ENCODE data around the gene POU3F2.

Gene POU3F2

GRCh38 chr6:98834060-98835031, at the start of gene POU3F2:
Gene POU3F2 (plus strand): TSS chr6:98834574. CDS start chr6:98834874, 300 bp downstream.
- DNase-seq (ENCODE audit: low spot score), result peak; percentile 93
- TF ChIP-seq, protein P1, sequence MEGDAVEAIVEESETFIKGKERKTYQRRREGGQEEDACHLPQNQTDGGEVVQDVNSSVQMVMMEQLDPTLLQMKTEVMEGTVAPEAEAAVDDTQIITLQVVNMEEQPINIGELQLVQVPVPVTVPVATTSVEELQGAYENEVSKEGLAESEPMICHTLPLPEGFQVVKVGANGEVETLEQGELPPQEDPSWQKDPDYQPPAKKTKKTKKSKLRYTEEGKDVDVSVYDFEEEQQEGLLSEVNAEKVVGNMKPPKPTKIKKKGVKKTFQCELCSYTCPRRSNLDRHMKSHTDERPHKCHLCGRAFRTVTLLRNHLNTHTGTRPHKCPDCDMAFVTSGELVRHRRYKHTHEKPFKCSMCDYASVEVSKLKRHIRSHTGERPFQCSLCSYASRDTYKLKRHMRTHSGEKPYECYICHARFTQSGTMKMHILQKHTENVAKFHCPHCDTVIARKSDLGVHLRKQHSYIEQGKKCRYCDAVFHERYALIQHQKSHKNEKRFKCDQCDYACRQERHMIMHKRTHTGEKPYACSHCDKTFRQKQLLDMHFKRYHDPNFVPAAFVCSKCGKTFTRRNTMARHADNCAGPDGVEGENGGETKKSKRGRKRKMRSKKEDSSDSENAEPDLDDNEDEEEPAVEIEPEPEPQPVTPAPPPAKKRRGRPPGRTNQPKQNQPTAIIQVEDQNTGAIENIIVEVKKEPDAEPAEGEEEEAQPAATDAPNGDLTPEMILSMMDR (IDR thresholded peaks at IDR 0.05; ENCODE audit: extremely low read depth, missing control alignments), result no peak

DNA sequence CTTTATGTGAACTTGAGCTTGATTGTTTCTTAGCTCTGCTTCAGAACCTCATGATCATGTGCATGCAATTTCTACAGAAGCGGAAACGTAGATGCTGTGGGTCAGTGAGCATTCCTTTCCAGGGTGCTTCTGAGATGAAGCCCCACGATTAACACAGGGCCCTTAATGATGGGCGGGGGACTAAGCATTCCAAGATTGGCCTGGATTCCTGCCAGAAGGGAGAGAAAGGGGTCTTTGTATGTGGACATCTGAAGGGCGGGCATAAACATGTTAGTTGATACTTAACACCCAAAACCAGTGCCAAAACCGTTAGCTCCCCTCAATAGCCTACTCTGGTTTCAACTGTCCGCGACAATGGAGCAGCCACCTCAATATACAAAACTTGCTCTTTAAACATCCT, 46.9 kb upstream of the POU3F2 start:
- TF ChIP-seq, protein P1 (IDR thresholded peaks at IDR 0.05; ENCODE audit: extremely low read depth, missing control alignments), result no peak
- no peak for DNase-seq (ENCODE audit: low spot score)

DNA sequence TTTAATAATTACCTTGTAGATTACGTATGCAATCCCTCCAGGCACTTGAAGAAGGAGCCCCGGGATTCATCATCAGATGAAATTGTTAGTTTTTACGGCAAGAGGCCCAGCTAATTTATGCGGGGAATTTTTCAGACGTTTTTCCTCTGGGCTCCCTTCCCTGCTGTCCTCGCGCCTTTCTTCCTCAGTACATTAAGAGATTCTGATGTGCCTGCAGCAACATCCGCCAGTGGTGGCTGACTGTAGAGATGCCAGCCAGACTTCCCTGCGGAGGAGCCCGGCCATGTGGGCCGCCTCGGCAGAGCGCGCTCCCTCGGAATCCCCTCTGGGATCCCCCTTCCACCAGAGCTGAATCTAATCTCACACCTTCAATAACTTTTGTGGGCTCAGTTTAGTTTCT, 46.4 kb upstream of the POU3F2 start:
- DNase-seq (ENCODE audit: low spot score), result no peak
- TF ChIP-seq, protein P1 (IDR thresholded peaks at IDR 0.05; ENCODE audit: extremely low read depth, missing control alignments), result no peak

DNA sequence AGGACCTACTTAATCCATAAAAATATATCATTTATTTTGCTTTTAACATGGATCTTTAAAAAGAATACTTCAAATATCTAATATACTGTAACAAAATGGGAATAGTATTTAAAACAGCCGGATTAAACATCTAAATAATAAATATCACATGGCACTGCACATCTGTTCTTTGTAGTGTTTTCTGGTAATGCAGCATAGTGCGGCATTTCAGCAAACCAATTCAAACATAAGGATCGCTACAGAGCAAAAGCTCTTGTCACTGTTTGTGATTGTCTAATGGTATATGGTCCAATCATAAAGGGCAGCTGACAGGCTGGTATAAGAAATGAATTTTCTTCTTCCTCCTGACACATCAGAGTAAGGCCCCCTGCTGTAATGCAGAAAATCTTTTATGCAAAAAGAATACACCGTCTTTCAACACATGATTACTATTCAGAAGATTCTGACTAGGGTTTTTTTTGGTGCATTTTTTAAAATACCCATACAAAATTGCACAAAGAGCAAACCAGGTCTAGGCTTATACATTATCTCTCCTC, 40.0 kb upstream of the POU3F2 start:
- TF ChIP-seq, protein P1 (IDR thresholded peaks at IDR 0.05; ENCODE audit: extremely low read depth, missing control alignments), result no peak
- no peak for DNase-seq (ENCODE audit: low spot score)

DNA sequence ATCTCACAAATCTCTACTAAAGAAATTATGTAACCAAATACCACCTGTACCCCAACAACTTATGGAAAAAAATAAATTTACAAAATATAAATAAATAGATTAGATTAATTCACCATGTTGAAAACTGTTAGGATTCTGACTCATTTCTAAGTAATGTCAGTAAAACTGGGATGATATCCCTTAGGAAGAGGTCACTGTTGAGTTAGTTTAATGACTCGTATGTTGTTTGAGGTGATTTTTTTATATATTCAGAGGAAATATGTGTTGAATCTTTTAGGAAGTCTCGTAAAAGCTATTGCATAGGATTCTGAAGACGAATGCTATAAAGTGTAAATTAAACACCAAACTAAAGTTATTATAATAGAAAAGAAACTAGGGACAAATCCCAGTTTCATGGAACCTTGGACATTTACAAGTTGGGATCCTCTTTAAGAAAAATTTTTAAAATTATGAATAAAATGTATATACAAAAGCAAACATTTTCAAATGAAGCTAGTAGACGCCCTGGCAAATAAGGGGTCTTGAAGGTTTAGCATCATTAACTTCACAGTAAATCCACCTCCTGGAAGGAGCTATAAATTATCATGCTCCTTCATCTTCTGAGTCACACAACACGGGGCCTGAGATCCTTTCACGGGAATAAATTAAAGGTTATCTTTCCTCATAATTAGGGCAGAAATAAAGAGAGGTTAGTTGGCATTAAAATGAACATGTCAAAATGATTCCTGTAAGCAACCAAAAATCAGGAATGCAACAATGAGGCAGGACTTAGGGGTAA, 37.0 kb upstream of the POU3F2 start:
- DNase-seq (ENCODE audit: low spot score), result no peak
- TF ChIP-seq, protein P1 (IDR thresholded peaks at IDR 0.05; ENCODE audit: extremely low read depth, missing control alignments), result no peak

- TF ChIP-seq, protein P1 (IDR thresholded peaks at IDR 0.05; ENCODE audit: extremely low read depth, missing control alignments), result no peak
- DNase-seq (ENCODE audit: low spot score), result no peak
Measured at GRCh38 chr6:98800866-98801265, 33.5 kb upstream of the POU3F2 start.
